AG04450 (cell line): ENCODE measurements around the gene ZNF718. TPM values are rescaled to one million over a fixed set of nuclear protein-coding genes. Genes with fewer than 3 reads are reported as not detected.
"Not testable (repeated sequence)": the region's sequence is repeated elsewhere in the genome, so short reads cannot be mapped to it uniquely, and the experiment has no call there.

ENCODE experiments used
- CTCF ChIA-PET: fragments of 300-600, 350-600 bp; formaldehyde crosslinking; extraction: SDS; loops from one replicate; lab custom pipeline; 2022; ENCODE audit warnings: antibody characterized with exemption, inconsistent platforms; lab: Charles Lee
- POLR2A ChIA-PET: fragments of 350-600 bp; formaldehyde crosslinking; extraction: SDS; loops from one replicate; lab custom pipeline; 2021; ENCODE audit warnings: antibody characterized with exemption, inconsistent platforms; lab: Yijun Ruan, JAX
- DNase-seq: peaks from one replicate; pipeline ENCODE4 v3.0.0-alpha.2; 2011; ENCODE audit warnings: low read depth, low spot score
- H3K27ac ChIP-seq: one replicate; pipeline ENCODE4 v1.5.1; 2012; ENCODE audit warnings: low read depth, low read length, control low read depth
- H3K27me3 ChIP-seq: one replicate; pipeline ENCODE4 v1.6.0; 2012; ENCODE audit warnings: low read length; ENCODE audit not compliant: control insufficient read depth, insufficient read depth
- H3K4me3 ChIP-seq: 2 replicates; pipeline ENCODE4 v1.5.1; 2011; ENCODE audit warnings: mild to moderate bottlenecking, low read depth, low read length, control low read depth
- H3K9me3 ChIP-seq: 2 replicates; pipeline ENCODE4 v1.5.1; 2012; ENCODE audit warnings: low read length; ENCODE audit not compliant: control insufficient read depth, insufficient read depth
- polyA plus RNA-seq: library from polyadenylated mRNA; depleted of rRNA; stranded (reverse); fragments of >200 nt; gene quantifications from 2 replicates; pipeline ENCODE4 v1.2.3, GENCODE V29; 2011
- TF ChIP-seq, protein P1 (sequence below): IDR thresholded peaks from 2 replicates; pipeline ENCODE4 v1.5.1; 2011; ENCODE audit warnings: low read depth, low read length, control low read depth, inconsistent platforms

Gene ZNF718
- polyA plus RNA-seq, 1 experiment, result 2.6 TPM

DNA sequence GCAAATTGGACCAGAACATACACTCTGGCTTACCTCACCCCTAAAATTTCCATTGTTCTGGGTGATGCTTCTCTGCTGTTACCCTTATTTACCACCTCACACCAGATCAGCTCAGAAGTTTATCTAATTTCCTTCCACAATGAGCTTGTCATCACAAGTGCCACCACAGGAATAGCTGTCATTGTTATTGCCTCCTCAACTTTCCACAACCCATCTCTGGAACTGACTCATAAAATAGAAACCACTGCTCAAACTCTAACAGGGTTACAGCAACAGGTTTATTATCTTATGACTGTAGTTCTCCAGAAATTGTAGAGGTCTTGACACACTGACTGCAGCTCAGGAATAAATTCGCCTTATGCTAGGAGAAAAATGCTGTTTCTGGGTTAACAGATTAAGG lies 52.7 kb downstream of the ZNF718 start:
- H3K27me3 ChIP-seq, result no peaks in the 10 kb centered on the region
- DNase-seq, result no peak
- no peak overlapping the region for H3K4me3 ChIP-seq
- ChIA-PET POLR2A (no interaction called here), CTCF (no interaction called here)
- H3K27ac ChIP-seq, result no peak overlapping the region
- TF ChIP-seq, protein P1, sequence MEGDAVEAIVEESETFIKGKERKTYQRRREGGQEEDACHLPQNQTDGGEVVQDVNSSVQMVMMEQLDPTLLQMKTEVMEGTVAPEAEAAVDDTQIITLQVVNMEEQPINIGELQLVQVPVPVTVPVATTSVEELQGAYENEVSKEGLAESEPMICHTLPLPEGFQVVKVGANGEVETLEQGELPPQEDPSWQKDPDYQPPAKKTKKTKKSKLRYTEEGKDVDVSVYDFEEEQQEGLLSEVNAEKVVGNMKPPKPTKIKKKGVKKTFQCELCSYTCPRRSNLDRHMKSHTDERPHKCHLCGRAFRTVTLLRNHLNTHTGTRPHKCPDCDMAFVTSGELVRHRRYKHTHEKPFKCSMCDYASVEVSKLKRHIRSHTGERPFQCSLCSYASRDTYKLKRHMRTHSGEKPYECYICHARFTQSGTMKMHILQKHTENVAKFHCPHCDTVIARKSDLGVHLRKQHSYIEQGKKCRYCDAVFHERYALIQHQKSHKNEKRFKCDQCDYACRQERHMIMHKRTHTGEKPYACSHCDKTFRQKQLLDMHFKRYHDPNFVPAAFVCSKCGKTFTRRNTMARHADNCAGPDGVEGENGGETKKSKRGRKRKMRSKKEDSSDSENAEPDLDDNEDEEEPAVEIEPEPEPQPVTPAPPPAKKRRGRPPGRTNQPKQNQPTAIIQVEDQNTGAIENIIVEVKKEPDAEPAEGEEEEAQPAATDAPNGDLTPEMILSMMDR, result no peak
- peaks cover 34% of the 10 kb centered on the region for H3K9me3 ChIP-seq

GRCh38 chr4:182225-182624 lies 57.9 kb downstream of the ZNF718 start:
- H3K4me3 ChIP-seq, H3K27ac ChIP-seq, POLR2A ChIA-PET, H3K27me3 ChIP-seq, CTCF ChIA-PET, DNase-seq, H3K9me3 ChIP-seq: not testable (repeated sequence)

- ChIA-PET POLR2A (no interaction called here), CTCF (no interaction called here)
- Histone ChIP-seq H3K9me3 (peaks cover 27% of the 10 kb centered on the region), H3K27me3 (no peaks in the 10 kb centered on the region), H3K27ac (no peak overlapping the region), H3K4me3 (no peak overlapping the region)
- TF ChIP-seq, protein P1, result no peak
- no peak for DNase-seq
These were observed 63.8 kb downstream of the ZNF718 start for GRCh38 chr4:188091-188490.

- CTCF ChIA-PET, POLR2A ChIA-PET, H3K27ac ChIP-seq, H3K27me3 ChIP-seq, DNase-seq, H3K4me3 ChIP-seq: not testable (repeated sequence)
- H3K9me3 ChIP-seq, result peaks cover 25% of the 10 kb centered on the region
These were observed 70.9 kb downstream of the ZNF718 start for GRCh38 chr4:195159-195558.

GRCh38 chr4:200936-201335 lies 76.6 kb downstream of the ZNF718 start:
- TF ChIP-seq, protein P1, result no peak
- CTCF ChIA-PET, result no interaction called here

DNA sequence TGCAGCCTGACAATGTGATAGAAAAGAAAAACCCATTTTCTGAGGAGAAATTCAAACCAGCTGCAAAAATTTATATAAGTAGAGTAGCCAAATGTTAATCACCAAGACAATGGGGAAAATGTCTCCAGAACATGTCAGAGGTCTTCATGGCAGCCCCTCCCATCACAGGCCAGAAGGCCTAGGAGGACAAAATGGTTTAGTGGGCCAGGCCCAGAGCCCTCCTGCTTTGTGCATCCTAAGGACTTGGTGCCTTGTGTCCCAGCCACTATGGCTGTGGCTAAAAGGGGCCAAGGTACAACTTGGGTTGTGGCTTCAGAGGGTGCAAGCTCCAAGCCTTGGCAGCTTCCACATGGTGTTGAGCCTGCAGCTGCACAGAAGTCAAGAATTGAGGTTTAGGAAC lies 78.5 kb downstream of the ZNF718 start:
- H3K27me3 ChIP-seq, H3K4me3 ChIP-seq, CTCF ChIA-PET, DNase-seq, POLR2A ChIA-PET, H3K27ac ChIP-seq: not testable (repeated sequence)
- H3K9me3 ChIP-seq, result peaks cover 43% of the 10 kb centered on the region

More at GRCh38 chr4:200936-201335, 76.6 kb downstream of the ZNF718 start:
- POLR2A ChIA-PET, result no interaction called here
- H3K9me3 ChIP-seq, result peaks cover 38% of the 10 kb centered on the region
- no peak for DNase-seq
- no peak overlapping the region for H3K27ac ChIP-seq
- no peaks in the 10 kb centered on the region for H3K27me3 ChIP-seq
- no peak overlapping the region for H3K4me3 ChIP-seq
